GM06990 (cell line): ENCODE measurements around the gene SLC35E4.

Experiments used
- DNase-seq: peaks from one replicate; pipeline ENCODE4 v3.0.0-alpha.2; 2011; ENCODE audit not compliant: insufficient read length; ENCODE audit errors: extremely low read depth
- H3K27me3 ChIP-seq: replicated peaks from 2 replicates; pipeline ENCODE4 v1.6.0; 2011; ENCODE audit warnings: low read length; ENCODE audit not compliant: control insufficient read depth, insufficient read depth
- H3K36me3 ChIP-seq: 2 replicates; pipeline ENCODE4 v1.5.1; 2011; ENCODE audit warnings: low read length; ENCODE audit not compliant: control insufficient read depth, insufficient read depth
- H3K4me3 ChIP-seq: replicated peaks from 2 replicates; pipeline ENCODE4 v1.5.1; 2011; ENCODE audit warnings: low read depth, mild to moderate bottlenecking, control low read depth, low read length
- TF ChIP-seq, protein P1 (sequence below): IDR thresholded peaks from 2 replicates; pipeline ENCODE4 v1.5.1; 2011; ENCODE audit warnings: low read length, control low read depth, mild to moderate bottlenecking, inconsistent platforms; ENCODE audit not compliant: insufficient read depth, poor library complexity, severe bottlenecking

SLC35E4 gene

DNA sequence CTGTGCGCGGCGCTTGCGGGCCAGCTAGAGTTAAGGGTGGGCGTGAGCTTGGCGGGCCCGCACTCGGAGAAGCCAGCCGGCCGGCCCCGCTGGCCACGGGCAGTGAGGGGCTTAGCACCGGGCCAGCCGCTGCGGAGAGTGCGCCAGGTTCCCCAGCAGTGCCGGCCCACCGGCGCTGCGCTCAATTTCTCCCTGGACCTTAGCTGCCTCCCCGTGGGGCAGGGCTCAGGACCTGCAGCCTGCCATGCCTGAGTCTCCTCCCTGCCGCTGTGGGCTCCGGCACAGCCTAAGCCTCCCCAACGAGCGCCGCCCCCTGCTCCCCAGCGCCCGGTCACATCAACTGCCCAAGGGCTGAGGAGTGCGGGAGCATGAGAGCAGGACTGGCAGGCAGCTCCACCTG lies 38.7 kb upstream of the SLC35E4 start:
- TF ChIP-seq, protein P1, sequence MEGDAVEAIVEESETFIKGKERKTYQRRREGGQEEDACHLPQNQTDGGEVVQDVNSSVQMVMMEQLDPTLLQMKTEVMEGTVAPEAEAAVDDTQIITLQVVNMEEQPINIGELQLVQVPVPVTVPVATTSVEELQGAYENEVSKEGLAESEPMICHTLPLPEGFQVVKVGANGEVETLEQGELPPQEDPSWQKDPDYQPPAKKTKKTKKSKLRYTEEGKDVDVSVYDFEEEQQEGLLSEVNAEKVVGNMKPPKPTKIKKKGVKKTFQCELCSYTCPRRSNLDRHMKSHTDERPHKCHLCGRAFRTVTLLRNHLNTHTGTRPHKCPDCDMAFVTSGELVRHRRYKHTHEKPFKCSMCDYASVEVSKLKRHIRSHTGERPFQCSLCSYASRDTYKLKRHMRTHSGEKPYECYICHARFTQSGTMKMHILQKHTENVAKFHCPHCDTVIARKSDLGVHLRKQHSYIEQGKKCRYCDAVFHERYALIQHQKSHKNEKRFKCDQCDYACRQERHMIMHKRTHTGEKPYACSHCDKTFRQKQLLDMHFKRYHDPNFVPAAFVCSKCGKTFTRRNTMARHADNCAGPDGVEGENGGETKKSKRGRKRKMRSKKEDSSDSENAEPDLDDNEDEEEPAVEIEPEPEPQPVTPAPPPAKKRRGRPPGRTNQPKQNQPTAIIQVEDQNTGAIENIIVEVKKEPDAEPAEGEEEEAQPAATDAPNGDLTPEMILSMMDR: no peak

DNA sequence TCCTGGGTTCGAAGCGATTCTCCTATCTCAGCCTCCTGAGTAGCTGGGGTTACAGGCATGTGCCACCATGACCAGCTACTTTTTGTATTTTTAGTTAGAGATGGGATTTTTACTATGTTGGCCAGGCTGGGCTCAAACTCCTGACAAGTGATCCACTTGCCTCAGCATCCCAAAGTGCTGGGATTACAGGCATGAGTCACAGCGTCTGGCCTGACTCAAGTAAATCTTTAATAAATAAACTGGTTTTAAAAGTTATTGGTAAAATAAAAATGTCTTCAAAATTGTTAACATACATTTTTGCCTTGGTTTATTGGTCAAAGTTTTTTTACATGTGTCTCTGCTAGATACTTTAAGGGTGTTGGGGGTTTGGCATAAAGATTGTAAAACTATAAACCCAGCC lies 36.6 kb upstream of the SLC35E4 start:
- H3K4me3 ChIP-seq: no peak overlapping the region
- DNase-seq: no peak
- no peaks in the 10 kb centered on the region for H3K36me3 ChIP-seq
- no peaks in the 10 kb centered on the region for H3K27me3 ChIP-seq
- TF ChIP-seq, protein P1: no peak

More for the DNA sequence above, 38.7 kb upstream of the SLC35E4 start:
- no peak for DNase-seq
- no peak overlapping the region for H3K4me3 ChIP-seq
- no peaks in the 10 kb centered on the region for H3K27me3 ChIP-seq
- H3K36me3 ChIP-seq: no peaks in the 10 kb centered on the region

DNA sequence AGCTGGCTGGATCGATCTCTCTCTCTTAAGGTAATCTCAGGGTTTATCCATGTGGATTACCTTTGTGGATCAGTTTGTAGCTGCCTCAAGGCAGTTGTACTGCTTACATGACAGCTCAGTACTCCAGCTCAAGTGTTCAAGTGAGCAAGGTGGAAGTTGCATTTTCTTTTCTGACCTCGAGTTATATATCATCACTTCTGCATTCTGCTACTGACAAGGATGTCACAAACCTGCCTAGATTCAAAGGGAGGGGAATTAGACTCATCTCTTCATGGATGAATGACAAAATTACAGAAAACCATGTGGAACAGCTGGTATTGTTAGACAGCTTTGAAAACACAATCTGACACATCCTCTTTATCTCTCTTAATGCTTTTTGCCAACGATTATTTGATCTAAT lies 34.7 kb upstream of the SLC35E4 start:
- Histone ChIP-seq H3K4me3 (no peak overlapping the region), H3K36me3 (no peaks in the 10 kb centered on the region), H3K27me3 (no peaks in the 10 kb centered on the region)
- no peak for DNase-seq
- TF ChIP-seq, protein P1: no peak

DNA sequence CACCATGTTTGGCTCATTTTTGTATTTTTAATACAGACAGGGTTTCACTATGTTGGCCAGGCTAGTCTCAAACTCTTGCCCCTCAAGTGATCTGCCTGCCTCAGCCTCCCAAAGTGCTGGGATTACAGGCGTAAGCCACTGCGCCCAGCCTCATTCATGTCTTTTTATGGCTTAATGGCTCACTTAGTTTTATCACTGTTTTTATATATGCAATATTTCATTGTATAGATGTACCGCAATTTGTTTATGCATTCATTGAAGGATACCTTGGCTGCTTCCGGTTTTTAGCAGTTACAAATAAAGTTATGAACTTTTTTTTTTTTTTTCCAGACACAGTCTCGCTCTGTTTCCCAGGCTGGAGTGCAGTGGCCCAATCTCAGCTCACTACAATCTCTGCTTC lies 34.1 kb upstream of the SLC35E4 start:
- Histone ChIP-seq H3K4me3 (no peak overlapping the region), H3K27me3 (no peaks in the 10 kb centered on the region), H3K36me3 (no peaks in the 10 kb centered on the region)
- TF ChIP-seq, protein P1: no peak
- no peak for DNase-seq

DNA sequence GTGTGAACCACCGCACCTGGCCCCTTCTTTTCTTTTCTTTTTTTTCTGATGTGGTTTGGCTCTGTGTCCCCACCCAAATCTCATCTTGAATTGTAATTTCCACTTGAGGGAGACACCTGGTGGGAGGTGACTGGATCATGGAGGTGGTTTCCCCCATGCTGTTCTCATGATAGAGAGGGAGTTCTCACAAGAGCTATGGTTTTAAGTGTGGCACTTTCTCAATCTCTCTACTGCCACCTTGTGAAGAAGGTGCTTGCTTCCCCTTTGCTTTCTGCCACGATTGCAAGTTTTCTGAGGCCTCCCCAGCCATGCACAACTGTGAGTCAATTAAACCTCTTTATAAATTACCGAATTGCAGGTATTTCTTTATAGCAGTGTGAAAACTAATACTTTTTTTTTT lies 33.5 kb upstream of the SLC35E4 start:
- TF ChIP-seq, protein P1: peak; percentile 44
- Histone ChIP-seq H3K36me3 (no peaks in the 10 kb centered on the region), H3K4me3 (no peak overlapping the region), H3K27me3 (no peaks in the 10 kb centered on the region)
- DNase-seq: no peak

DNA sequence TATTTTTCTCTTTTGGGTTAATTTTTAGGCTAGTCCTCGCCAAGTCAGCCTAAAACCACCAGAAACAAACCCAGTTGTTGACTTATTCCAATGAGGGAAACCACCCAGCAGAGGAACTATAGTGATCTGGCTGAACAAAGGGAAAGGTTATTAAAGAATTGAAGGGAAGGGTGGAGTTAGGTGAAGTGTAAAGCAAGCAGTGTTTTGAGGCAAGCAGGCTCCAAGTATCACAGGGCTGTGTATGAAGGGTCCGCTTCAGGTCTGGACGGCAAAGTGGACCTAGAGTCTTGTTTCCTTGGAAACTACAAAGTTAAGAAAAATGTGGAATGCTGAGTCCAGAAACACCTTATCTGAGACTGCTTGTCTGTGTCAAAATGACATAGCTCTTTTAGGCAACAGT lies 31.8 kb upstream of the SLC35E4 start:
- no peak for DNase-seq
- H3K4me3 ChIP-seq: no peak overlapping the region
- TF ChIP-seq, protein P1: no peak
- no peaks in the 10 kb centered on the region for H3K36me3 ChIP-seq
- H3K27me3 ChIP-seq: no peaks in the 10 kb centered on the region
